Aorta (tissue), 5 donors: ENCODE results near the gene MBD2. TPM values are rescaled to one million over a fixed set of nuclear protein-coding genes. Genes with fewer than 3 reads are reported as not detected.

ENCODE experiments used
- ATAC-seq: fragments of 200-7000 bp; cut with Tn5 transposase; one replicate; pipeline ENCODE4 v1.9.1; 2022; ENCODE audit warnings: moderate library complexity; ENCODE audit not compliant: low FRiP score
- DNase-seq, 2 donors: peaks; one replicate each; pipeline ENCODE4 v3.0.0-alpha.2; 2020
- H3K27ac ChIP-seq, 2 donors: one replicate each; pipeline ENCODE4 v1.5.1; 2013; ENCODE audit warnings: low read length in 2 of 2, mild to moderate bottlenecking in 2 of 2, moderate library complexity in 2 of 2, control low read depth in 1 of 2, inconsistent platforms in 1 of 2, low read depth in 1 of 2
- H3K27me3 ChIP-seq, 2 donors: one replicate each; pipeline ENCODE4 v1.6.1; 2013; ENCODE audit warnings: control low read depth in 1 of 2, low read length in 1 of 2, mild to moderate bottlenecking in 1 of 2, moderate library complexity in 1 of 2; ENCODE audit not compliant: insufficient read depth in 2 of 2, control insufficient read depth in 1 of 2
- H3K36me3 ChIP-seq, 2 donors: one replicate each; pipeline ENCODE4 v1.6.1; 2013; ENCODE audit warnings: control low read depth in 1 of 2, low read length in 1 of 2, mild to moderate bottlenecking in 1 of 2; ENCODE audit not compliant: insufficient read depth in 2 of 2, control insufficient read depth in 1 of 2
- H3K4me1 ChIP-seq, 2 donors: one replicate each; pipeline ENCODE4 v1.6.1; 2013; ENCODE audit warnings: low read length in 2 of 2, control low read depth in 1 of 2, mild to moderate bottlenecking in 1 of 2, moderate library complexity in 1 of 2; ENCODE audit not compliant: insufficient read depth in 2 of 2, control insufficient read depth in 1 of 2
- H3K4me3 ChIP-seq, 2 donors: one replicate each; pipeline ENCODE4 v1.5.1; 2013; ENCODE audit warnings: low read length in 2 of 2, control low read depth in 1 of 2, mild to moderate bottlenecking in 1 of 2
- H3K9me3 ChIP-seq: one replicate; pipeline ENCODE4 v1.6.1; 2013; ENCODE audit warnings: mild to moderate bottlenecking, low read length; ENCODE audit not compliant: control insufficient read depth
- WGBS, 2 donors: extraction: QIAGEN DNeasy Blood & Tissue Kit; methylation state at CpG; one replicate each; pipeline ENCODE4 v1.1.7; 2013; 5-methylcytosine and 5-hydroxymethylcytosine counted together
- intact Hi-C, 2 donors: fragments of 100-400 bp; cut with DNase I; formaldehyde crosslinking; loops; one replicate each; pipeline versions ENCODE4 v1.14.2 to v1.15.0; 2022
- polyA plus RNA-seq, 2 donors: library from polyadenylated mRNA; stranded (reverse); fragments of 200-250 nt; gene quantifications; one replicate each; pipeline ENCODE4 v1.2.3, GENCODE V29; 2013
- total RNA-seq, 2 donors: library from RNA; stranded (reverse); fragmentation: NEBNext Ultra II Directional; extraction: Animal tissue kit (Norgen Biotek cat#: 25700); gene quantifications; one replicate each; pipeline ENCODE4 v1.2.1, GENCODE V29; 2021
- donor health status: healthy with polysubstance abuse.
- donor health status: Bipolar disorder and iron deficiency.
- donor health status: DM: no; HTN: no; CAD: no.
- donor health status: DM: no; HTN: no; CAD: no.
- donor health status: DM: yes; HTN: yes; CAD: no.

MBD2 gene
- total and polyA plus RNA-seq, 4 donors: 34.9 to 92.6 (median 72.4) TPM

GRCh38 chr18:54241483-54241882 lies 17.0 kb upstream of the MBD2 start:
- ATAC-seq (no peak), DNase-seq (no peak)
- H3K27me3 ChIP-seq: no peaks in the 10 kb centered on the region
- H3K4me1 ChIP-seq: no peaks in the 10 kb centered on the region
- no peak overlapping the region for H3K27ac ChIP-seq
- H3K9me3 ChIP-seq: no peaks in the 10 kb centered on the region
- no peaks in the 10 kb centered on the region for H3K36me3 ChIP-seq
- WGBS, 2 donors: 70 to 74% methylated on average over 4 of the region's 4 CpGs
- intact Hi-C loops: no loop called here
- no peak overlapping the region for H3K4me3 ChIP-seq

- DNase-seq: peak; percentile 72 to 81
- Histone ChIP-seq H3K27me3 (no peaks in the 10 kb centered on the region), H3K27ac (no peak overlapping the region), H3K4me3 (no peak overlapping the region), H3K9me3 (no peaks in the 10 kb centered on the region), H3K4me1 (no peaks in the 10 kb centered on the region), H3K36me3 (no peaks in the 10 kb centered on the region)
- peak; percentile 54 for ATAC-seq
- 41 to 52% methylated on average over 13 of the region's 13 CpGs for WGBS, 2 donors
- intact Hi-C loops: no loop called here
Measured at GRCh38 chr18:54240629-54241107, 16.2 kb upstream of the MBD2 start.

GRCh38 chr18:54239601-54240000 lies 15.1 kb upstream of the MBD2 start:
- 55 to 60% methylated on average over 2 of the region's 2 CpGs for WGBS, 2 donors
- intact Hi-C loops: no loop called here
- no peaks in the 10 kb centered on the region for H3K9me3 ChIP-seq
- DNase-seq (no peak), ATAC-seq (no peak)
- no peak overlapping the region for H3K27ac ChIP-seq
- no peak overlapping the region for H3K4me3 ChIP-seq
- no peaks in the 10 kb centered on the region for H3K27me3 ChIP-seq
- H3K4me1 ChIP-seq: no peaks in the 10 kb centered on the region
- no peaks in the 10 kb centered on the region for H3K36me3 ChIP-seq

- H3K27me3 ChIP-seq: no peaks in the 10 kb centered on the region
- H3K4me3 ChIP-seq: no peak overlapping the region
- DNase-seq (no peak), ATAC-seq (no peak)
- H3K9me3 ChIP-seq: no peaks in the 10 kb centered on the region
- intact Hi-C loops: no loop called here
- H3K36me3 ChIP-seq: no peaks in the 10 kb centered on the region
- no peak overlapping the region for H3K27ac ChIP-seq
- H3K4me1 ChIP-seq: no peaks in the 10 kb centered on the region
- WGBS, 2 donors: 64 to 65% methylated on average over 2 of the region's 2 CpGs
Measured at GRCh38 chr18:54239091-54239490, 14.6 kb upstream of the MBD2 start.

- no peak overlapping the region for H3K4me3 ChIP-seq
- DNase-seq: no peak
- 75 to 77% methylated on average over 7 of the region's 7 CpGs for WGBS, 2 donors
- no peaks in the 10 kb centered on the region for H3K4me1 ChIP-seq
- H3K27ac ChIP-seq: no peak overlapping the region
- H3K36me3 ChIP-seq: no peaks in the 10 kb centered on the region
- intact Hi-C loops: no loop called here
- H3K27me3 ChIP-seq: no peaks in the 10 kb centered on the region
- no peak for ATAC-seq
- no peaks in the 10 kb centered on the region for H3K9me3 ChIP-seq
Measured at GRCh38 chr18:54238173-54238936, 13.9 kb upstream of the MBD2 start.

- Histone ChIP-seq H3K4me3 (no peak overlapping the region), H3K9me3 (no peaks in the 10 kb centered on the region), H3K36me3 (no peaks in the 10 kb centered on the region), H3K27ac (no peak overlapping the region), H3K27me3 (no peaks in the 10 kb centered on the region), H3K4me1 (no peaks in the 10 kb centered on the region)
- 71 to 77% methylated on average over 8 of the region's 8 CpGs for WGBS, 2 donors
- intact Hi-C loops: no loop called here
- no peak for DNase-seq
- no peak for ATAC-seq
Measured at GRCh38 chr18:54235871-54236270, 11.4 kb upstream of the MBD2 start.

GRCh38 chr18:54233747-54234146 lies 9.3 kb upstream of the MBD2 start:
- intact Hi-C loops: no loop called here
- ATAC-seq: no peak
- no peak overlapping the region for H3K4me3 ChIP-seq

GRCh38 chr18:54233228-54233625 lies 8.8 kb upstream of the MBD2 start:
- H3K9me3 ChIP-seq: no peaks in the 10 kb centered on the region
- intact Hi-C loops: no loop called here
- ATAC-seq: no peak
- H3K36me3 ChIP-seq: no peaks in the 10 kb centered on the region
- no peaks in the 10 kb centered on the region for H3K4me1 ChIP-seq
- H3K27ac ChIP-seq: no peak overlapping the region
- no peaks in the 10 kb centered on the region for H3K27me3 ChIP-seq
- WGBS, 2 donors: 80 to 81% methylated on average over 3 of the region's 3 CpGs
- no peak for DNase-seq
- no peak overlapping the region for H3K4me3 ChIP-seq

More at GRCh38 chr18:54233747-54234146, 9.3 kb upstream of the MBD2 start:
- 94 to 96% methylated on average over 5 of the region's 5 CpGs for WGBS, 2 donors
- no peak overlapping the region for H3K27ac ChIP-seq
- no peak for DNase-seq
- H3K4me1 ChIP-seq: no peaks in the 10 kb centered on the region
- H3K9me3 ChIP-seq: no peaks in the 10 kb centered on the region
- no peaks in the 10 kb centered on the region for H3K27me3 ChIP-seq
- H3K36me3 ChIP-seq: no peaks in the 10 kb centered on the region

GRCh38 chr18:54232485-54233227 lies 8.2 kb upstream of the MBD2 start:
- Histone ChIP-seq H3K36me3 (no peaks in the 10 kb centered on the region), H3K4me1 (no peaks in the 10 kb centered on the region), H3K4me3 (no peak overlapping the region), H3K27me3 (no peaks in the 10 kb centered on the region), H3K9me3 (no peaks in the 10 kb centered on the region), H3K27ac (no peak overlapping the region)
- ATAC-seq: no peak
- no peak for DNase-seq
- WGBS, 2 donors: 78 to 81% methylated on average over 7 of the region's 7 CpGs
- intact Hi-C loops: no loop called here
